SIG-M5 treated with dmso at 0.1 percent for 504 hours (cell line): ENCODE data around the gene SPOCK1.

Source experiments
- DNase-seq: peaks from one replicate; lab custom pipeline; 2025; ENCODE audit not compliant: unreplicated experiment; lab: John Stamatoyannopoulos, UW

SPOCK1 gene

DNA sequence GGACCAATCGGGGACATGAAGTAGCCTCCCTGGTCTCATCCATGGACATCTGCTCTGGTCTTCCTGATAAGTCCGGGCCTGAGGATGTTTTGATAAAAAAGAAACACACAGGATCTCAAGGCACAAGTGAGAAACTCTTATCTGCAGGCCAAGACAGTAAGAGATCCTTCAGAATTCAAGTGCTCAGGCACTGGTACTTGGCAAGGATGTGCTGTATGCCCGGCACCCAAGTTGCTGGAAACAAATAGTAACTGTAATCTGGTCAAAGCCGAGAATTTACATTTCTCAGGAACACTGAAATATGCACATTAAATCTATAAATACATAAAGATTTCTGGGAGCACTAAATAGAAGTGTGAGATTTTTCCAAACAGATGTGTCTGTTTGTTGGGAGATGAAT is 165.7 kb downstream of the SPOCK1 start:
- DNase-seq: no peak

DNA sequence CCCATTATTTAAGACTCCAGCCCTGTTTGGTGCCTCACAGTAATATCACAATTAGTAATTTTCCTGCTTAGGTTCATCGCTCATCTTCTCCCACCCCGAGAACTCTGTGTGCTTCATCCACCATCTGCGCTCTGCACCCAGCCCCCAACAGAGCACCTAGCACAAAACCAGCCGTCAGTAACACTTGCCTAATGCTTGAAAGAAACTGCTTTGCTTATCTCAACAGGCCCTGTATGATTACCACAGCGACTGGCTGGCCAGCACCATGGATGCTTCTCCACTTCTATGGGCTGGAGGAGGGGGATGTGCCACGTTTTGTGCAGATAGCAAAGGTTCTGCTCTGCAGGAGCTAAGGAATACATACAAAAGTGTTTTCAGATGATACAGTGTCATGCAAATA is 166.8 kb downstream of the SPOCK1 start:
- no peak for DNase-seq

DNA sequence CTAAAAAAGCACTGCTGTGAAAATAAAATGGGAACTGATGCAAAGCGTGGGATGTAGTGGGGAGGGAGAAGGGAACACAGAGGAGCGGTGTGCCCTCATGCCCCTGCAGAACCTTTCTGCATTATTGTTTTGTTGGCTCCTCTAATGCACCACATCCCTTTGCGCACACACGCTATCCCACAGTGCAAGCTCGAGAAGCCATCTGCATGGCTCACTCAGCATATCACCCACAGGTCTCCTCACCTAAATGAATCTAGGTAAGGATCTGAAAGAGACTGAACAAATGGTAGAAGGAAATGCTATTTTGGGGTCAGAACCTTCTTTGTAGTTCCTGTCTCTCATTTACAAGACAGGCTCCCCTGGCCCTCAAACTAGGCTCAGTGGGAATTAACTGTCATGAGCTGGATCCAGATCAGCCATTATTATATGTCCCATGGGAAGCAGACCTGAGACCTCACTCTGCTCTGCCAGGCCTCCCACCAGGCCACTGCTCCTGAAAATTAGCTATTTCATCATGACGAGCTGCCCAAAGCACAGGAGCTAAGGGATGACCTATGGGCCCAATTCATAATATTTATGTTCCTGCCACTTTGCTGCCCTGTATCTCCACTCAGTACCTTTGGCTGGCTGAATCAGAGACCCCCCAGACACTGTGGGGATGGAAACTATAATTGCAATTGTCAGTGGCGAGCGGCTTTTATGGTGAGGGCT is 169.4 kb downstream of the SPOCK1 start:
- DNase-seq: no peak

DNA sequence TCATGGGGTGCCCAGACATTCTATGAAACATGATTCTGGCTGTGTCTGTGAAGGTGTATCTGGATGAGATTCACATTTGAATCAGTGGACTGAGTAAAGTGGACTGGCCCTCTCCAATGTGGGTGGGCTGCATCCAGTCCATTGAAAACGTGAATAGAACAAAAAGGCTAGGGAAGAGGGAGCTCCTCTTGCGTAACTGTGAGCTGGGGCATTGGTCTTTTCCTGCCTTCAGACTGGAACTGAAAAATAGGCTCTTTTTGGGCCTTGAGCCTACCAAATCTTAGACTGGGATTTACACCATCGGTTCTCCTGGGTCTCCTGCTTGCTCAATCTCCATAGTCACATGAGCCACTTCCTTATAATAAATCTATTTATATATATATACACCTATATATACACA is 170.1 kb downstream of the SPOCK1 start:
- no peak for DNase-seq

DNA sequence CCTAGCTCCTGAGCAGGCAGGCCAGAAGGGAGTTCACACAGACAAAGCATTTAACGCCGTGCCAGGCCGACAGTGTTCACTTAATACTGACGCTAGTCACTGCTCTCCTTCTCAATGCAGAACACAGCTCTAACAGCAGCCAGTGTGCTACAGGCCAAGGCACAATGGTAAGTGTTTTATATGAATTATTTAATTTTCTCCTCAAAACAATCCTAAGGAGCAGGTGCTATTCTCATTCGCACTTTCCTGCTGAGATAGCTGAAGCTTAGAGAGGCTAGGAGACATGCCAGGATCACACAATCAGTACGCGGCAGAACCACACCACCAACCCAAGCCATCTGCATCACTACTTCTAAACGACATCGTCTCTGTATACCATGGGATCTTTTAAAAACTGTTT is 170.7 kb downstream of the SPOCK1 start:
- no peak for DNase-seq

DNA sequence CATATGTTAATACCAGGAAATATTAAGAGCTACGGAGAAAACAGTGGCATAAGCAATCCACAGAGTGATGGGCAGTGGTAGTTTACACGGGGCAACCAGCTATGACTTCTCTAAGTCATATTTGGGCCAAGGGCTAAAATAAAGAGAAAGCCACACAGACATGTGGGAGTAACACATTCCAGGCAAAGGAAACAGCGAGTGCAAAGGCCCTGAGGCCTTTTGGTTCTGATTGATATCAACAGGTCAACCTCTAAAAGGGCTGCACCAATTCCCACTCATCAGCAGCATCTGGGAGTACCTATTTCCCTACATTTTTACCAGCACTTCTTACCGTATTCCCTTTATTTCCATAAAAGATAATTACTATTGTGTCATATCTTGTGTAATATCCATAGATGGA is 173.4 kb downstream of the SPOCK1 start:
- DNase-seq: no peak

DNA sequence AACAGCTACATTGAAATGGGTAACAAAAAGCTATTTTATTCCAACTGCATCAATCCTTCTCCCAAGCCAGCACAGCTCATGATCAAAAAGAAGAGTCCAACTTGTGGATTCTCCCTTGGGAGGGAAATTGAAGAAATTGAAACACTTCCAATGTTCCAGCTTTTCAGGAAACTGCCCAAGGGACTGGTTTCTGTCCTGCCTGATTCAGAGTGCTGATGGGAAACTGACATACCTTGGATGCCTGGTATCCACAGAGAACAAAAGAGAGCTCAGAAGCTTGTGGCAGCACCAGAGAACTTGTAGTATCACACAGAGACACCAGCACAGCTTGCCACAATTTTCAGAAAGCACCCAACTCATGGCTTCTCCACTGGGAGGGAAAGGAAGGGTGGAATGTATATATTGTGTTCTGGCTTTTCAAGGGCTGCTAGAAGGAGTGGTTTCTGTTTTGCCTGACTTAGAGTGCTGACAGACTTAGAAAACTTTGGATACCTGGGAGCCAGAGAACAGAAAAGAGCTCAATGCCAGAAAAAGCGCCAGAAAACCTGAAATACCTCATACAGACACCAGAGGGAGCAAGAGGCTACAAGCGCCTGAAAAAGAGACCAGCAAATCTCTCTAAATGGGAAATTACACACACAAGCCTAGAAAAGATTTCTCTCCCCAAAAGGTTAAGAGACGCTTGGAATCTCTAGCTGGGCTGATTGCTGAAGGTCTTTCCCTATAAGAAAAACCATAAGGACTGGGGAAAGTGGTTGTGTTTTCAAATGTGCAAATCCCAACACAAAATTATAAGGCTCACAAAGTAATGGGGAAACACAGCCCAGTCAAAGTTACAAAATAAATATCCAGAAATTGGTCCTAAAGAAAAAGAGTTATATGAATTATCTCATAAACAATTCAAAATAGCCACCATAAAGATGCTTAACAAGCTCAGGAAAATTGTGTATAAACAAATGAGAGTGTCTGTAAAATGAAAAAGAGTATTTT is 178.8 kb downstream of the SPOCK1 start:
- peak; percentile 52 for DNase-seq

DNA sequence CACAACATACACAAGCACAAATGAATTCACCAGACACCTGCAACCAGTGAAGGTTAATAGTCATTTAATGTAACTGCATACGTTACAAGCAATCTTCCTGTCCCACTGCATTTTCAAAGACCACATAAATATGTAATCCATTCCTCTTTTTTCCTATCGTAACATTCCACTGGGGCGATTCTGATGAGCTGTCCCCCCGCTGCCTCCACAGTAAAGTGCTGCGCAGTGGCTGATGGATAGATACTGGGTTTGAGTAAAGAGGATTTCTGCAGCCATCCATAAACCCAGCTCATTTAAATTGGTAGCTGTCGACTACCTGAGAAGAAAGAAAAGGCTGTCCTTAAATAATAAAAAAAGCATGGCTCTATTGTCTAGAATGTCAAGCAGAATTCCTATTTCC is 181.1 kb downstream of the SPOCK1 start:
- DNase-seq: no peak

DNA sequence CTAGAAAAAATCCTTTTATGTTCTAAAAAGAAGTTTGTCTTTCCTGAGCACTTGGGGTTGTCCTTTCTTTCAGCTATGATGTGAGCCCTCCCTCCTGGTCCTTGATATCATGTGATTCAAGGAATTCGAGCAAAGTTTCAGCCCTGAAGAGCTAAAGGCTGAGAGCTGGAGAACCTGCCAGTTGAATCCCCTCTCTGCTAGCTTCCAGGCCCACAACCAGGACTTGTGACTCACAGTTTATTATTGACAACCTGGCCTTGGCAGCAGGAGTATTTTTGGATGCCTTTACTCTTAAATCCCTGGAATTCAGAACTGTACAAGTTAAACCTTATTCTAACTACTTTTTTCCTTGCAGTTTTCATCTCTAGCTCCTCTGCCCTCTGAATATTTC is 182.8 kb downstream of the SPOCK1 start:
- DNase-seq: no peak

DNA sequence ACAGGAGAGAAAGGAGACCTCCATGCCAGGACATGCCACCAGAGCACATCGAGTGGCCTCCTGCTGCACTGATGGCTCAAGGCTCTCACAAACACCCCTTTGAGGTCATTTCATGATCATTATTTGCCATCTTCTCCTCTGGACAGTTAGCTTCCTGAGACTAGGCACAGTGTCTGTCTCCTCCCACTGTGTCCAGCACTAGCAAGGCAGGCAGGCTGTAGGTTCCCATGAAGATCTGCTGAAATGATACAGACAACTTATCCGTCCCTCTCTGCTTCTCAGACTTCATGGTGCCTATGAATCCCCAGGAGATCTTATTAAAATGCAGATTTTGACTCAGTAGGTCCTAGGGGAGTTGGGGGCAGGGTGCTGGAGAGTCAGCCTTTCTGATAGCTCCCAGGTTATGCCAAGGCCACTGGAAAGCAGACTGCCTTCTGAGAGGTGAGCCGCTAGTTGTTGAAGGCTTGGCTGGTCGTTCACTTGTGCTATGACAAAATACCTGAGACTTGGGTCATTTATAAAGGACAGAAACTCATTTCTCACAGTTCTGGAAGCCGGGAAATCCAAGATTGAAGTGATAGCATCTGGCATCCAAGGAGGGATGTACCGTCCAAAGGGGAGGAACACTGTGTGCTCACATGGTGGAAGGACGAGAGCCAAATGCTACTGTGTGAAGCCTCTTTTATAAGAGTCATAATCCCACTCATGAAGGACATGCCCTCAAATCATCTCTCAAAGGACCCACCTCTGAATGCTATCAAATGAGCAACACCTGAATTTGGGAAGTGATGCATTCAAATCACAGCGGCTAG is 183.4 kb downstream of the SPOCK1 start:
- no peak for DNase-seq

DNA sequence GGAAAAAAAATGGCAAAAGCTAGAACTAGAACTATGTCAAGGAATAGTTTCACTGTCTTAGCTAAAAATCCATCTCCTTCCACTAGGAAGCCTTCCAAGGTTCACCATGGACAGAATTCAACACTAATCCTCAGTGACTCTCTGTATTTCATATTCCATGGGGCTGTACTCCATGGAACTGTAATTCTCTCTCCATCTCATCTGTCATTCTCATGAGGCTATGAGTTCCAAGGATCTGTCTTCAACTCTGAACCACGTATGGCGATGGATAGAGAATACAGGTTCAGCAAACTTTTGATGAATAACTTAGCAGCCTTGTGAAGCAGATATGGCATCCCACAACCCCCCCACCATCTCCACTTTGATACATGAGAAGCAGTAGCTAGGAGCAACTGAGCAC is 184.0 kb downstream of the SPOCK1 start:
- DNase-seq: no peak

DNA sequence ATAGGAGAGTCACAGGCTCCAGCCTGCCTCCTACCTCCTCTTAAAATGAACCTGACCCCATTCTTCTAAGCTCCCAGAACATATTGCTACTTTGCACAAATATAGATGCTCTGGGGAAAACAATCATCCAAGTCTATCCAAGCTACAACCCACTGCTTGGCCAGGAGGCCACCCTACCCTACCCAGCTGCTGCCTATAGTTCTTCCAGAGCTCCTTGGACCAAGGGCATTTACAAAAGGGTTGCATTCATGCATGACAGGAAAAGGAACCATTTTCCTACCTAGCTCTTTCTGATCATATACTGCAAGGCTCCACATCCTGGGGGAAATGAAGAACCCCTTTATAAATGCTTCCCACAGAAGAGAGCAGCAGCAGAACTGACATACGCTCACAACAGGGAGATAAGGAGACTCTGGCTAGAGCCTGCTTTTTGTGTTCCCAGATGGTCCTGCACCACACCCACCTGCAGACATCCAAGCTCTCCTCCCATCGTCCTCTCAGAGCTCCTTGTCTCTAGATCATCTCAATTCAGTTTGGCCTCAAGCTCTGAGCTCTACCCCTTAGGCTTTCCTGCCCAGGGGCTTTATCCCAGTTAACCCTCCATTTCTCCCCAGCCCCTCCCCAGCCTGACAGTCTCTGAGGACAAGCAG is 185.5 kb downstream of the SPOCK1 start:
- DNase-seq: no peak

DNA sequence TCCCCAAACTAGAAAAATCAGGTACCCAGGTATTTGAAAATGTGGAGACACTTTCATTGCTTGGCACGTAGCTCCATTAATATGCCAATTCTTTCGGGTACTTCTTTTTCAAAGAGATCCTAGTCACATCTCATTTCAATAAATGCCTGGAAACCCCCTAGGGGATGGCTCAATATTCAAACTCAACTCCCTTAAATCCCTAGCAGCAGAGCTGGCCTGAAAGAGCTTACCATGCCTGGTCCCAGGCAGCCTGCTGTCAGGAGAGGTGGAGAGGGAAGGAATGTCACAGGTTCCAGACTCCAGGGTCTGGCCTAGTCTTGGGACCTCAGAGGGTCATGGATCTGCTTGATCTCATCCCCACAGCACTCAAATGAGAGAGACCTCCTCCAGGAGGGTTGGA is 187.1 kb downstream of the SPOCK1 start:
- no peak for DNase-seq

DNA sequence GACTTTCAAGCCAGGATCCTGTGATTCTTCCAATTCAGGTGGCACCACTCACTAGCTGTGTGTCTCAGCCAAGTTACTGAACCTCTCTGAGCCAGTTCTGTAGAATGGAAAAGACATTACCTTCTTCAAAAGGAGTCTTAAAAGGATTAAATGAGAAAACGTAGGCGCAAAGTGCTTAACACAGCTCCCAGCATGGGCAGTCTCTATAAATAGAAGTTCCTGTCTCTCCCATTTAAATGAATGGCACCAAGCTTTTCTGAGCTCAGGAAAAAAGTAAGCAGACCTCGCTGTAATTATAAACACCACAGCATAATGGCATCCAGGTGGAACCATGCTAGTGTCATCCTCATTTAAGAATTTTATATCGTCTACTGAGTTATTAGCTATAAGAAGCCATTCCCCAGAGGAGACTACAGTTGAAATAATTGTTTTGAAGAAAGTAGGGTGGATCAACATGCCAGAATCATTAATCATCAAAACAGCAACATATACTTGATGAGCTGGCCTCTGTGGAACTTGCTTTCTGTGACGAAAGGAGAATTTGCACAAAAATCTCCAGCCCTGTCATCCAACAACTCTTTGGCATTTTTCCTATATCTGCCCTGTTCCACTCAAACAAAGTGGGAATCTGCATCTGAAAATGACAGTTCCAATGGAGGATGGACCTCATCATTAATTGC is 188.9 kb downstream of the SPOCK1 start:
- no peak for DNase-seq

DNA sequence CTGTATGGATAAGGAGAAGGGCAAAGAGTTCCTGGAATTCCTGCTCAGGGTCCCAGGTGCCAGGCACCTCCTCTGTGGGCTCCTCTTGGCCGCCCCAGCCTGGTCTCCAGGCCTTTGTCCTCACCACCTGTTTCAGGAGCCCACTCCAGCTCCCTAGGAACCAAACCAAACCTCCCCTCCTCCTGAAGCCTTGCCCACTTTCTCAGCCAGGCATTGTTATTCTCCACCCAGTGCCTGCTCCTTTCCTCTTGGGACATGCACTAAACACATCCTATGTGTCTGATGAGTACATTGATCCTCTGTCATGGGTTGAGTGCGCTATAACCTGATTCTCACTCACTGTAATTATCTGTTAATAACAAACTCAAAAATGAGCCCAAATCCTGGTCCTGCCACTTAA is 189.8 kb downstream of the SPOCK1 start:
- no peak for DNase-seq

DNA sequence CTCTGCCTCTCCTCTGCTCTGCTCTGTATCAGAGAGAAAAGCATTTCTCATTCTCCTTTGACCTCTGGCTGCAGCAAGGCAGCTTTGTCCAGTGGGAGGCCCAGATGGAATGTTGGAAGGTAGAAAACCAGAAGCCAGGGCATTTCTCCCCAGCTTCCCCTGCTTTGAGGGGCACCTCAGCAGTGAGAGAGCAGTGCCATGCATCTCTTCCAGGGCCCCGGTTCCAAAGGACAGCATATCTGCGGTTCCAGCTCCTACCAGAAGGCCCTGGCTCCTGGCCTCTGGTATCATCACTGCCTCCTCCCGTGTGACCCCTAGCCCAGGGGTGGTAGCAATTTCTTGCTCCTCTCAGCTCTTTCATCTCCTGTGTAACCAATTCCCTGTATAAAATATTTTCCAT is 190.8 kb downstream of the SPOCK1 start:
- DNase-seq: no peak

DNA sequence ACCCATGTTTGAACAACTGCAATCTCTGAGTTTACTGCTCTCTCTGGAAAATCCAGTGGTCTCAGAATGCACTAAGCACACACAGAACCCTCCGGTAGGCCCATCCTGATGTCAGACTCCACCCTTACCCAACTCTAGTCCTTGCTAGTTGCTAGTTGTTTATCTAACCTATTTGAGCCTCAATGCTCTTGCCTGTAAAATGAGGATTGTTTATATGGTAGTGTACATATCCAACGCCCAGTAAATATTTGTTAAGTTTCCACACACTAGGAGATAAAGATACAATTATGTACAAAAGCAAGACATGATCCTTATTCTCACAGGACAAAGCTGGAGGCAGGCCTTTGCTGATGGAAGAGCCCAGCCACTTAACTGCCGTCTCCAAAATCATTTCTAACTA is 192.2 kb downstream of the SPOCK1 start:
- no peak for DNase-seq

DNA sequence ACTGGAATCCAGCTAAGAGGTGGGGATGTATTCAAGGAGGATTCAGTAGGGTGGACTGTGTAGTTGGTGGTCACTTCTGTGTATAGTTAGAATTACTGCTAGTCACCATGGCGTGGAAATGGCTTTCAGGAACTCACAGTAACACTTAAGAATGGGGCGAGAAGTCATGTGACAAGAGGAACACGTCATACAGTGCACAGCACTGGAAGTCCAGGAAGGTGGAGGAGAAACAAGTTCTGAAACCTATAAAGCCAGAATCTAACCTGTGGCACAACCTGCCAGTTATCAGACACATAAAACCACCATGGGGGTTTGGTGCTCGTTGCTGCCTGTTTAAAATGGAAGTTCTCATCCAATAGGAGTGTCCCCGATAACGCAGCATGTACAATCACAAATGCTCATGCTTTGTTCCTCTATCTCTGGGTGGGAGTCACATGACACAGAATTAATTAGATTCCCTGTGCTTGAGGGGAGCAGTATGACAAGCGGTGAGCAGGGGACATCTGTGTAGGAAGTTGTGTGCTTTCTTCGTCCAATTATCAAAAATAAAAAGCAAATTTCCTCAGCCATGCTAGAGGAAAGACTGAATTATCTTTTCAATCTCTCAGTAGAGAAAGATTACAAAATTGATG is 193.0 kb downstream of the SPOCK1 start:
- DNase-seq: no peak

DNA sequence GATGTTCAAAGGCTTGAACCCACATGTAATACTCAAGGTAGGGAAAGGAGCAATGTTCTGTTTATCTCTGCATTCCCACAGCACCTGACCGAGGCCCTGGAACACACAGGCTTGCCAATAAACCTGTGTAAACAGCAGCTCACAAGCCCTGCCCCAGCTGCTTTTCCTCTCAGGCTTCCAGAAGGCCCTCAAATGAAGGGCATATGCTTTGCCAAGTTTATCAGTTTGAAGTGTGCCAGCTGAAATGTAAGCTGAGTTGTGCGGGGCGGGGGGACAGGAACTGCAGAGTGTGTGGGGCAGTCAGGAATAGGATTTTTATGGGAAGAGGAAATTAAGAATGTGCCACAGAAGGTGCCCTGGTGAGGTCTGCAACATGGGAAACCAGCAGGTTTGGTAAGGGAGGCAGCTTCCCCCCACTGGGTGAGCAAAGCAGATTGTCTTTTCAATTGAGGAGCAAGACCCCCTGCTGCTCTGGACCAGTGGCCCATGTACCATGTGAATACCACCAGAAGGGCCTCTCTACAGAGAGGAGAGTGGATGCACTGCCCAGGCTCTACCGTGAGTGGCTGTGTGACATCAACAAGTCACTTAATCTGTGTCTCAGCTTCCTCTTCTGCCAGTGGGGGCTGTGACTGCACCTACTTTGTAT is 194.8 kb downstream of the SPOCK1 start:
- no peak for DNase-seq
